ENCODE results near the gene STAT5B.

STAT5B gene

GRCh38 chr17:42155614-42156045, 120.6 kb downstream of the STAT5B start:
- H3K9ac ChIP-seq (ENCODE audit: low read length): no peak overlapping the region
- H3K79me2 ChIP-seq (ENCODE audit: control insufficient read depth, insufficient read depth, low read length, poor library complexity): peaks cover 13% of the 10 kb centered on the region
- H2BK12ac ChIP-seq (ENCODE audit: low read length): no peak overlapping the region
- H2AK5ac ChIP-seq (ENCODE audit: low read length): no peak overlapping the region
- H3K4me3 ChIP-seq (ENCODE audit: low read depth, low read length): peak overlapping the region; percentile 55
- H3K14ac ChIP-seq (ENCODE audit: low read length): peak overlapping the region; percentile 53
- no peaks in the 10 kb centered on the region for H3K9me3 ChIP-seq (ENCODE audit: insufficient read depth, low read depth, low read length)
- H4K12ac ChIP-seq (ENCODE audit: low read depth, low read length): peak overlapping the region; percentile 67
- H2AFZ ChIP-seq (ENCODE audit: insufficient read depth, low read length, poor library complexity): peak overlapping the region; percentile 37
- H3K27ac ChIP-seq (ENCODE audit: low read depth, low read length): no peak overlapping the region
- peak overlapping the region; percentile 4 for H2BK120ac ChIP-seq (ENCODE audit: insufficient read depth, low read length, poor library complexity)
- no peaks in the 10 kb centered on the region for H3K27me3 ChIP-seq (ENCODE audit: insufficient read depth, low read length)
- no CpG with 5 or more reads among the region's 17 CpGs for WGBS (ENCODE audit: extremely low coverage, insufficient coverage, insufficient read length)
- H2BK5ac ChIP-seq (ENCODE audit: low read depth, low read length, poor library complexity): no peak overlapping the region
- peak in 1 of 2 donors; percentile 40 for DNase-seq
- peak overlapping the region; percentile 28 for H4K91ac ChIP-seq (ENCODE audit: low read depth, low read length)
- H3K18ac ChIP-seq (ENCODE audit: low read length): peak overlapping the region; percentile 25
- peaks cover 8% of the 10 kb centered on the region for H3K79me1 ChIP-seq (ENCODE audit: low read length)
- peaks cover 8 to 18% of the 10 kb centered on the region in 2 experiments for H3K4me1 ChIP-seq (ENCODE audit: control insufficient read depth in 1 of 2, insufficient read depth in 2 of 2, low read length in 2 of 2)
- H3K4me2 ChIP-seq (ENCODE audit: low read length): peak overlapping the region; percentile 62
- H3K4ac ChIP-seq (ENCODE audit: low read depth, low read length): no peak overlapping the region
- H4K8ac ChIP-seq (ENCODE audit: low read depth, low read length): peak overlapping the region; percentile 56
- H3K36me3 ChIP-seq (ENCODE audit: control insufficient read depth in 1 of 2, insufficient read depth in 2 of 2, low read length in 2 of 2): peaks cover 4 to 7% of the 10 kb centered on the region in 2 experiments
- no peak overlapping the region for H3K23ac ChIP-seq (ENCODE audit: low read length)

GRCh38 chr17:42153919-42154742, 122.1 kb downstream of the STAT5B start:
- Histone ChIP-seq H3K79me1 (ENCODE audit: low read length) (peaks cover 8% of the 10 kb centered on the region), H4K8ac (ENCODE audit: low read depth, low read length) (peak overlapping the region; percentile 90), H2BK12ac (ENCODE audit: low read length) (no peak overlapping the region), H3K27ac (ENCODE audit: low read depth, low read length) (peak overlapping the region; percentile 62), H3K23ac (ENCODE audit: low read length) (no peak overlapping the region), H4K12ac (ENCODE audit: low read depth, low read length) (peak overlapping the region; percentile 37), H3K9me3 (ENCODE audit: insufficient read depth, low read depth, low read length) (no peaks in the 10 kb centered on the region), H2AFZ (ENCODE audit: insufficient read depth, low read length, poor library complexity) (peak overlapping the region; percentile 32), H3K4me1 (ENCODE audit: control insufficient read depth in 1 of 2, insufficient read depth in 2 of 2, low read length in 2 of 2) (peaks cover 8 to 18% of the 10 kb centered on the region in 2 experiments), H3K36me3 (ENCODE audit: control insufficient read depth in 1 of 2, insufficient read depth in 2 of 2, low read length in 2 of 2) (peaks cover 4 to 13% of the 10 kb centered on the region in 2 experiments), H2BK5ac (ENCODE audit: low read depth, low read length, poor library complexity) (peak overlapping the region; percentile 49), H4K91ac (ENCODE audit: low read depth, low read length) (peak overlapping the region; percentile 68), H2AK5ac (ENCODE audit: low read length) (peak overlapping the region; percentile 61), H3K18ac (ENCODE audit: low read length) (peak overlapping the region; percentile 50), H2BK120ac (ENCODE audit: insufficient read depth, low read length, poor library complexity) (peak overlapping the region; percentile 9), H3K9ac (ENCODE audit: low read length) (peak overlapping the region; percentile 95), H3K4ac (ENCODE audit: low read depth, low read length) (peak overlapping the region; percentile 64), H3K79me2 (ENCODE audit: control insufficient read depth, insufficient read depth, low read length, poor library complexity) (peaks cover 13% of the 10 kb centered on the region), H3K4me2 (ENCODE audit: low read length) (peak overlapping the region; percentile 81), H3K27me3 (ENCODE audit: insufficient read depth, low read length) (no peaks in the 10 kb centered on the region), H3K14ac (ENCODE audit: low read length) (peak overlapping the region; percentile 74), H3K4me3 (ENCODE audit: low read depth, low read length) (peak overlapping the region; percentile 94)
- peak in 1 of 2 donors; percentile 29 for DNase-seq
- no CpG with 5 or more reads among the region's 15 CpGs for WGBS (ENCODE audit: extremely low coverage, insufficient coverage, insufficient read length)
